OCI-LY7 (cell line): ENCODE measurements around the gene DCST2.

Source experiments
- EZH2phosphoT487 ChIP-seq: fragments of 200-600 bp; sonication (generic); IDR thresholded peaks from 2 replicates; pipeline ENCODE4 v1.6.1; 2018; ENCODE audit warnings: low read depth, borderline replicate concordance, mild to moderate bottlenecking, mixed run types, antibody characterized with exemption, low read length, moderate library complexity, mixed read lengths
- TF ChIP-seq, protein P1 (sequence below): fragments of 200-600 bp; sonication (generic); conservative IDR thresholded peaks from 2 replicates; pipeline ENCODE4 v1.5.1; 2014; ENCODE audit warnings: mild to moderate bottlenecking, antibody characterized with exemption, low read length, moderate library complexity, mixed read lengths

DNA sequence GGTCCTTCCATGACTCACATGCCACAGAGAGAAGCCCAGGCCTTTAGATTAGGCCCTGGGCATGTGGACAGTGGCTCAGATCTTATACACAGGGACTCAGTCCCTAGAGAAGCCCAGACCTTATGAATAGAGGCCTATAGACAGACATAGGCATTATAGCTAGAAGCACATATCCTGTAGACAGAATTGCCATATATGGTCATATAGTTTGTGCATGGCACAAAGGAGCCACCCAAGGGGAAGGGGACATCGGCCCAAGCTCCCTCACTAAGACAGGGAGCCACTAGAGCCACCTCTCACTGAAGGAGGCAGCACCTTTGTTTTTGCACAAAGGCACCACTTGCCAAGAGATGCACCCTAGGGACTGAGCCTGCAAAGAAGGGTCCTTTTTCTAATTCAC lies 42.8 kb upstream of the DCST2 start:
- TF ChIP-seq, protein P1, sequence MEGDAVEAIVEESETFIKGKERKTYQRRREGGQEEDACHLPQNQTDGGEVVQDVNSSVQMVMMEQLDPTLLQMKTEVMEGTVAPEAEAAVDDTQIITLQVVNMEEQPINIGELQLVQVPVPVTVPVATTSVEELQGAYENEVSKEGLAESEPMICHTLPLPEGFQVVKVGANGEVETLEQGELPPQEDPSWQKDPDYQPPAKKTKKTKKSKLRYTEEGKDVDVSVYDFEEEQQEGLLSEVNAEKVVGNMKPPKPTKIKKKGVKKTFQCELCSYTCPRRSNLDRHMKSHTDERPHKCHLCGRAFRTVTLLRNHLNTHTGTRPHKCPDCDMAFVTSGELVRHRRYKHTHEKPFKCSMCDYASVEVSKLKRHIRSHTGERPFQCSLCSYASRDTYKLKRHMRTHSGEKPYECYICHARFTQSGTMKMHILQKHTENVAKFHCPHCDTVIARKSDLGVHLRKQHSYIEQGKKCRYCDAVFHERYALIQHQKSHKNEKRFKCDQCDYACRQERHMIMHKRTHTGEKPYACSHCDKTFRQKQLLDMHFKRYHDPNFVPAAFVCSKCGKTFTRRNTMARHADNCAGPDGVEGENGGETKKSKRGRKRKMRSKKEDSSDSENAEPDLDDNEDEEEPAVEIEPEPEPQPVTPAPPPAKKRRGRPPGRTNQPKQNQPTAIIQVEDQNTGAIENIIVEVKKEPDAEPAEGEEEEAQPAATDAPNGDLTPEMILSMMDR: no peak
- no peak for TF ChIP-seq EZH2phosphoT487
